VCaP (cell line): ENCODE data around the gene COMP.

Experiments
- H3K27ac ChIP-seq: fragments of 450-650 bp; 2 replicates; pipeline ENCODE4 v1.5.1; 2017
- TF ChIP-seq, protein P1 (sequence below): fragments of 450-650 bp; conservative IDR thresholded peaks from 2 replicates; pipeline ENCODE4 v1.5.1; 2017; ENCODE audit warnings: mild to moderate bottlenecking, moderate library complexity

The COMP gene

GRCh38 chr19:18770663-18771327 lies 20.3 kb downstream of the COMP start:
- TF ChIP-seq, protein P1, sequence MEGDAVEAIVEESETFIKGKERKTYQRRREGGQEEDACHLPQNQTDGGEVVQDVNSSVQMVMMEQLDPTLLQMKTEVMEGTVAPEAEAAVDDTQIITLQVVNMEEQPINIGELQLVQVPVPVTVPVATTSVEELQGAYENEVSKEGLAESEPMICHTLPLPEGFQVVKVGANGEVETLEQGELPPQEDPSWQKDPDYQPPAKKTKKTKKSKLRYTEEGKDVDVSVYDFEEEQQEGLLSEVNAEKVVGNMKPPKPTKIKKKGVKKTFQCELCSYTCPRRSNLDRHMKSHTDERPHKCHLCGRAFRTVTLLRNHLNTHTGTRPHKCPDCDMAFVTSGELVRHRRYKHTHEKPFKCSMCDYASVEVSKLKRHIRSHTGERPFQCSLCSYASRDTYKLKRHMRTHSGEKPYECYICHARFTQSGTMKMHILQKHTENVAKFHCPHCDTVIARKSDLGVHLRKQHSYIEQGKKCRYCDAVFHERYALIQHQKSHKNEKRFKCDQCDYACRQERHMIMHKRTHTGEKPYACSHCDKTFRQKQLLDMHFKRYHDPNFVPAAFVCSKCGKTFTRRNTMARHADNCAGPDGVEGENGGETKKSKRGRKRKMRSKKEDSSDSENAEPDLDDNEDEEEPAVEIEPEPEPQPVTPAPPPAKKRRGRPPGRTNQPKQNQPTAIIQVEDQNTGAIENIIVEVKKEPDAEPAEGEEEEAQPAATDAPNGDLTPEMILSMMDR = no peak
- H3K27ac ChIP-seq = no peak overlapping the region

DNA sequence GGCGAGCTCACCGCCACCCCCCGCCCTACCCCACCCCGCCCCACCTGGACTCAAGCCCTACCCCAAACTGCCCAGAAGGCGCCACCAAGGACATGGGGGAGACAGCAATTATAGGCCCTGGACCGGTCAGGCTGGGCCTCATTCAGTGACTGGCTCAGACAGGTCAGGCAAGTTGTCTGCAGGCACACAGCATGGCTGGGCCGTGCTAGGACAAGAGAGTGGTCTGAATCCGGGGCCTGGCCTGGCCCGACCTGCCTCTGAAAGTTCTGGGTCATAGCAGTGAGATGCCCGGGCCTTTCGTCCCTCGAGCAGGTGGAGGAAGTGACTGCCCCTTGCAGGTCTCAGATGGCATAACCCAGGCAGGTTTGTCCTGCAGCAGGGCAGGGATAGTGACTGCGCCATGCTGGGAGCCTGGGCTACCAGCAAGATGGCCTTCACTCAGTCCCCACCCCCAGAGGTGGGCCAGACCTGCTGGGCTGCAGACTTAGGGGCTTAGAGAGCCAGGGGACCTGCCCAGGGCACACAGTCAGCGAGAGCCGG lies 21.0 kb downstream of the COMP start:
- TF ChIP-seq, protein P1 = no peak
- H3K27ac ChIP-seq = peak overlapping the region; percentile 20; the same call in 1 of the 2 replicates

GRCh38 chr19:18768997-18769891 lies 21.9 kb downstream of the COMP start:
- TF ChIP-seq, protein P1 = no peak
- H3K27ac ChIP-seq = peak overlapping the region; percentile 20; the same call in 1 of the 2 replicates

DNA sequence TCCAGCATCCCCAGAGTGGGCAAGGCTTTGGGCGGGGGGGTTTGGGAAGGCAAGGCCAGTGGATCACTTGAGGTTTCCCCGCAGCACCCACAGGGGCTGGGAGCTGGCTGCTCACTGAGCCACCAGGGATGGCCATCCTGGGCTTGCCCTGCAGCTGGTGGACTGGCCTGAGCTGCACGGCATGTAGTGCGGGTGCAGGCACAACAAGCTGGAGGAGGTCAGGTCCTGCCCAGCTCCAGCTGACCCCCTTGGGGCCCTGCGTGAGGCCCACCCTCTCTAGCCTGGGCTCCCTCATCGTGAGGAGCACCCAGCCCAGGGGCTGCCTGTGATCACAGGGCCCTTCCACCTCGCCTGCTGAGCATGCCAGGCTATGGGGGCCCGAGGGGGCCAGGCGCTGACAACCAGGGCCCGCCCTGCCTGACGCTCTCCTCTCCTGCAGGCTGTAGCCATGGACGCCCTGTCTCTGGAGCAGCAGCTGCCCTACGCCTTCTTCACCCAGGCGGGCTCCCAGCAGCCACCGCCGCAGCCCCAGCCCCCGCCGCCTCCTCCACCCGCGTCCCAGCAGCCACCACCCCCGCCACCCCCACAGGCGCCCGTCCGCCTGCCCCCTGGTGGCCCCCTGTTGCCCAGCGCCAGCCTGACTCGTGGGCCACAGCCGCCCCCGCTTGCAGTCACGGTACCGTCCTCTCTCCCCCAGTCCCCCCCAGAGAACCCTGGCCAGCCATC lies 22.9 kb downstream of the COMP start:
- no peak overlapping the region for H3K27ac ChIP-seq

GRCh38 chr19:18765224-18765623 lies 25.9 kb downstream of the COMP start:
- TF ChIP-seq, protein P1 = no peak
- H3K27ac ChIP-seq = peak overlapping the region; percentile 99; the same call in 1 of the 2 replicates

More for the DNA sequence above, 22.9 kb downstream of the COMP start:
- TF ChIP-seq, protein P1 = no peak

DNA sequence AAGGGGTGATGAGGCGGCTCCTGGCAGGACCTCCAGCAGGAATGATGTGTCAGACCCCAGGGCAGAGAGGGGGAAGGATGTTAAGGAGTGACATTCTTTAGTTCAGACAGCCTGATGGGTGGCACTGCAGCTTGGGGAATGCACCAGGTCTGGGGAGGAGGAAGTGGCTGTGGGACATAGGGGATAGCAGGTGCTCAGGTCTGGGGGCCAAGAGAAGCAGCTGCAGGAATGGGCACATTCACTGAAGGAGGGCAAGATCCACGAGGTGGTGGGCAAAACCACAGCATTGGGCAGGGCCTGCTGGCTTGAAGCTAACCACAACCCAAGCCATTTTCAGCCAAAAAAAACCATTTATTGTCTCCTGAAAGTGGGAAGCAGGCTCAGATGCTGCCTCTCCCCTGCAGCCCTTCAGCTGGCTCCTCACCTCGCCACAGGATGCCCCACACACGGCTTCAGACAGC lies 26.5 kb downstream of the COMP start:
- TF ChIP-seq, protein P1 = no peak
- peak overlapping the region; percentile 99 for H3K27ac ChIP-seq
